ENCODE results near the gene SNRNP48. TPM values are rescaled to one million over a fixed set of nuclear protein-coding genes. Genes with fewer than 3 reads are reported as not detected.

SNRNP48 gene
- total and polyA plus RNA-seq, 2 of the 8 experiments (the other 6 are each of a cell fraction or from before 2014, with no cell fraction given), result 7.7 to 21.0 TPM

- TF ChIP-seq MAFK (IDR thresholded peaks at IDR 0.05; ENCODE audit: low read depth, low read length) (no peak), SAP30 (IDR thresholded peaks at IDR 0.05; ENCODE audit: insufficient read depth, insufficient replicate concordance, low read length) (no peak), KDM1A (IDR thresholded peaks at IDR 0.05; ENCODE audit: borderline replicate concordance, low read length) (no peak), RXRA (IDR thresholded peaks at IDR 0.05; ENCODE audit: insufficient read depth, low read depth, low read length) (no peak), RNF2 (IDR thresholded peaks at IDR 0.05; ENCODE audit: borderline replicate concordance, low read depth, low read length, missing control alignments, poor library complexity, severe bottlenecking) (no peak), KDM4A (IDR thresholded peaks at IDR 0.05; ENCODE audit: low read depth, low read length, severe bottlenecking) (no peak), NRF1 (IDR thresholded peaks at IDR 0.05; ENCODE audit: low read depth, low read length) (no peak), HDAC2 (IDR thresholded peaks at IDR 0.05; ENCODE audit: borderline replicate concordance in 1 of 2, low read depth in 2 of 2, low read length in 2 of 2) (0 out of 4 replicates have a peak, but pooled peaks of 1 of the 2 experiments have one; percentile 1), RAD21 (IDR thresholded peaks at IDR 0.05 in 1 of 2, conservative IDR thresholded peaks at IDR 0.05 in 1 of 2; ENCODE audit: low read depth in 2 of 2, low read length in 2 of 2) (no peak), TEAD4 (IDR thresholded peaks at IDR 0.05; ENCODE audit: low read depth, low read length) (no peak), CTBP2 (IDR thresholded peaks at IDR 0.05; ENCODE audit: borderline replicate concordance, insufficient read depth, insufficient read length, low read length) (no peak), BRCA1 (IDR thresholded peaks at IDR 0.05; ENCODE audit: low read depth, low read length) (no peak), E2F6 (IDR thresholded peaks at IDR 0.05) (no peak), SP4 (IDR thresholded peaks at IDR 0.05; ENCODE audit: low read length) (no peak), ZNF274 (IDR thresholded peaks at IDR 0.05; ENCODE audit: borderline replicate concordance, extremely low read depth, low read length) (no peak), USF2 (IDR thresholded peaks at IDR 0.05; ENCODE audit: low read length) (no peak), POU5F1 (IDR thresholded peaks at IDR 0.05; ENCODE audit: low read depth, low read length) (no peak), SIN3A (conservative IDR thresholded peaks at IDR 0.05 in 1 of 2, IDR thresholded peaks at IDR 0.05 in 1 of 2; ENCODE audit: low read depth in 1 of 2, low read length in 2 of 2) (no peak), CHD2 (IDR thresholded peaks at IDR 0.05; ENCODE audit: low read length) (no peak), SIX5 (IDR thresholded peaks at IDR 0.05; ENCODE audit: low read depth, low read length) (no peak), EGR1 (IDR thresholded peaks at IDR 0.05; ENCODE audit: borderline replicate concordance, low read depth, low read length) (no peak)
Measured at GRCh38 chr6:7542065-7542873, 47.7 kb upstream of the SNRNP48 start (continued).

Data from H1 (cell line).